Natural killer cell (primary cell): Measurements from ENCODE around the gene PPME1. TPM values are rescaled to one million over a fixed set of nuclear protein-coding genes. Genes with fewer than 3 reads are reported as not detected.
A peak's percentile ranks its signal among the peaks of the same experiment; 100 is the strongest.
"Not testable (repeated sequence)": the region's sequence is repeated elsewhere in the genome, so short reads cannot be mapped to it uniquely, and the experiment has no call there.

Experiments used
- ATAC-seq, 3 donors: fragments of 150-1000 bp in 2 of 3; fragments of 200-7000 bp in 1 of 3; cut with Tn5 transposase; 1 replicate in 1 of 3; 2 replicates in 2 of 3; pipeline ENCODE4 v1.10.0; 2021; ENCODE audit warnings: mild to moderate bottlenecking in 2 of 3, moderate library complexity in 2 of 3
- DNase-seq, 2 donors: peaks; one replicate each; pipeline versions ENCODE4 v3.0.0 to v3.0.0-alpha.2; 2013 to 2021; ENCODE audit warnings: mixed read lengths in 1 of 2
- H3K27ac ChIP-seq: one replicate; pipeline ENCODE4 v1.5.1; 2013; ENCODE audit warnings: mild to moderate bottlenecking, low read length
- H3K27me3 ChIP-seq: one replicate; pipeline ENCODE4 v1.6.1; 2013; ENCODE audit warnings: low read length; ENCODE audit not compliant: control insufficient read depth, insufficient read depth
- H3K36me3 ChIP-seq: one replicate; pipeline ENCODE4 v1.6.1; 2013; ENCODE audit warnings: low read length; ENCODE audit not compliant: control insufficient read depth, insufficient read depth
- H3K4me1 ChIP-seq: one replicate; pipeline ENCODE4 v1.6.1; 2013; ENCODE audit warnings: low read length; ENCODE audit not compliant: control insufficient read depth, insufficient read depth
- H3K4me3 ChIP-seq: one replicate; pipeline ENCODE4 v1.5.1; 2013; ENCODE audit warnings: low read length
- H3K9me3 ChIP-seq: one replicate; pipeline ENCODE4 v1.6.1; 2013; ENCODE audit warnings: low read length; ENCODE audit not compliant: control insufficient read depth, insufficient read depth
- H3K27ac Mint-ChIP-seq, 2 donors: one replicate each; pipeline ENCODE4 v1.8.0; 2022; ENCODE audit warnings: mild to moderate bottlenecking in 2 of 2, mixed read lengths in 2 of 2, moderate library complexity in 1 of 2
- H3K27me3 Mint-ChIP-seq, 2 donors: one replicate each; pipeline ENCODE4 v1.8.0; 2022; ENCODE audit warnings: low read depth in 2 of 2, mixed read lengths in 2 of 2
- H3K36me3 Mint-ChIP-seq: one replicate; pipeline ENCODE4 v1.8.0; 2022; ENCODE audit warnings: mixed read lengths
- H3K4me1 Mint-ChIP-seq, 2 donors: one replicate each; pipeline ENCODE4 v1.8.0; 2022; ENCODE audit warnings: mixed read lengths in 2 of 2
- H3K4me3 Mint-ChIP-seq: one replicate; pipeline ENCODE4 v1.8.0; 2022; ENCODE audit warnings: mild to moderate bottlenecking, moderate library complexity, mixed read lengths
- H3K9me3 Mint-ChIP-seq, 2 donors: one replicate each; pipeline ENCODE4 v1.8.0; 2022; ENCODE audit warnings: mixed read lengths in 2 of 2
- WGBS: methylation state at CpG from one replicate; pipeline ENCODE4 v1.1.7; 2013; ENCODE audit warnings: missing lambda C conversion rate; ENCODE audit not compliant: insufficient coverage; 5-methylcytosine and 5-hydroxymethylcytosine counted together
- intact Hi-C: fragments of 100-400 bp; cut with micrococcal nuclease; formaldehyde crosslinking; loops from one replicate; pipeline ENCODE4 v1.14.2; 2022
- total RNA-seq, 4 donors: library from RNA; stranded (reverse); fragments of 120-200 nt in 1 of 4; gene quantifications; one replicate each; pipeline versions ENCODE4 v1.2.3 to v1.2.4, GENCODE V29; 2013 to 2022
- TF ChIP-seq, protein P1 (sequence below): fragments of 200-600 bp; IDR thresholded peaks from one replicate; pipeline ENCODE4 v1.8.0; 2022; ENCODE audit warnings: antibody characterized with exemption

The PPME1 gene, protein sequence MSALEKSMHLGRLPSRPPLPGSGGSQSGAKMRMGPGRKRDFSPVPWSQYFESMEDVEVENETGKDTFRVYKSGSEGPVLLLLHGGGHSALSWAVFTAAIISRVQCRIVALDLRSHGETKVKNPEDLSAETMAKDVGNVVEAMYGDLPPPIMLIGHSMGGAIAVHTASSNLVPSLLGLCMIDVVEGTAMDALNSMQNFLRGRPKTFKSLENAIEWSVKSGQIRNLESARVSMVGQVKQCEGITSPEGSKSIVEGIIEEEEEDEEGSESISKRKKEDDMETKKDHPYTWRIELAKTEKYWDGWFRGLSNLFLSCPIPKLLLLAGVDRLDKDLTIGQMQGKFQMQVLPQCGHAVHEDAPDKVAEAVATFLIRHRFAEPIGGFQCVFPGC
- 10 to 100 TPM; 15.6 to 18.5 (median 16.9) TPM for total RNA-seq
- 16.0 TPM for total RNA-seq (2013)

DNA sequence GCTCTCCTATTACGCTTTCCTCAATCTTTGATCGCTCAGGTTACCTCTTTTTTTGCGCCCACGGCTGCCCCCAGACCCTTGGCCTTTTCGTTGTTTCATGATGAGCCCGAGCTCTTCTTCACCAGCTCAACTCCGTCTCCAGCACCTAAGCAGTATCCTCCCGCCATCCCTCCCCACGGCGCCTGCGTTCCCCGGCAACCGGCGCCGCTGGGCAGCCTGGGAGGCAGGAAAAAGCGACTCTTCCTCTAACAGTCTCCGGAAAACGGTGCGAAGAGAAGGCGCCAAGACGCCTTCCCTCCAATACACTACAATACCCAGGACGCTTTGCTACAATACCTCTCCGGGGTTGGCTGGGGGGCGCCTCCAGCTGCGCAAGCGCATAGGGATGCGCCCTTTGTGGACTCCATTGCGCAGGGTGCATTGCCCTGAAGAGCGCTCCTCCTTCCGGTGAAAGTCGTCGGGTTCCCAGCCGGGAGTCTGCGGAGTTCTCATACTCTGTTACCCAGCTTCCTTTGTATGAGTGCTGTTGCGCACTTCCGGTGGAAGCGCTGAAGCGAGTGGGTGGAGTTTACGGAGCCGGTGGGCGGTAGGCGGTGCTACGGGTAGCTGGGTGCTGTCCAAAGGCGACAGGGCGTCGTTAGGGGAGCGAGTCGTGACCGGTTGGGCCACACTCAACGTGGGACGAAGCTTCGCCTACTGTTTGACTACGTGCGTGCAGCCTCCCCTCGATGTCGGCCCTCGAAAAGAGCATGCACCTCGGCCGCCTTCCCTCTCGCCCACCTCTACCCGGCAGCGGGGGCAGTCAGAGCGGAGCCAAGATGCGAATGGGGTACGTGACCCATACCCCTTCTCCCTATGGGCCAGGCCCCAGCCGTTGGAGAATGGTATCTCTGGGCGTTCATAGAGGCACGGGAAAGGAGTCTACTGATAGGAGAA is at the start of gene PPME1, which contains the start of gene C2CD3:
TSS of gene PPME1 (plus strand) at position 596 of the 936 bp plus-strand sequence. CDS start at position 729, 133 bp downstream.
TSS of gene C2CD3 (minus strand) at position 309 of the 936 bp plus-strand sequence. CDS start at position 99, 210 bp downstream.
- Histone ChIP-seq H3K27me3 (no peaks in the 10 kb centered on the region), H3K4me1 (peaks cover 20% of the 10 kb centered on the region), H3K36me3 (peaks cover 19% of the 10 kb centered on the region), H3K4me3 (peak within 1 kb of the TSS; percentile 80), H3K27ac (peak within 1 kb of the TSS; percentile 77), H3K9me3 (no peaks in the 10 kb centered on the region)
- H3K4me3 Mint-ChIP-seq, result no peak within 1 kb of the TSS
- no peaks in the 10 kb centered on the region for H3K36me3 Mint-ChIP-seq
- no peaks in the 10 kb centered on the region for H3K9me3 Mint-ChIP-seq
- H3K4me1 Mint-ChIP-seq, result peaks cover 4 to 6% of the 10 kb centered on the region in 2 donors
- intact Hi-C loops, result loop anchor here (2.0 to 5.0 kb wide), 3 partner anchors 189 to 392 kb away; partner anchors contain the start of genes COA4, PAAF1 and UCP2
- TF ChIP-seq, protein P1, sequence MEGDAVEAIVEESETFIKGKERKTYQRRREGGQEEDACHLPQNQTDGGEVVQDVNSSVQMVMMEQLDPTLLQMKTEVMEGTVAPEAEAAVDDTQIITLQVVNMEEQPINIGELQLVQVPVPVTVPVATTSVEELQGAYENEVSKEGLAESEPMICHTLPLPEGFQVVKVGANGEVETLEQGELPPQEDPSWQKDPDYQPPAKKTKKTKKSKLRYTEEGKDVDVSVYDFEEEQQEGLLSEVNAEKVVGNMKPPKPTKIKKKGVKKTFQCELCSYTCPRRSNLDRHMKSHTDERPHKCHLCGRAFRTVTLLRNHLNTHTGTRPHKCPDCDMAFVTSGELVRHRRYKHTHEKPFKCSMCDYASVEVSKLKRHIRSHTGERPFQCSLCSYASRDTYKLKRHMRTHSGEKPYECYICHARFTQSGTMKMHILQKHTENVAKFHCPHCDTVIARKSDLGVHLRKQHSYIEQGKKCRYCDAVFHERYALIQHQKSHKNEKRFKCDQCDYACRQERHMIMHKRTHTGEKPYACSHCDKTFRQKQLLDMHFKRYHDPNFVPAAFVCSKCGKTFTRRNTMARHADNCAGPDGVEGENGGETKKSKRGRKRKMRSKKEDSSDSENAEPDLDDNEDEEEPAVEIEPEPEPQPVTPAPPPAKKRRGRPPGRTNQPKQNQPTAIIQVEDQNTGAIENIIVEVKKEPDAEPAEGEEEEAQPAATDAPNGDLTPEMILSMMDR, result peak; percentile 14
- no peaks in the 10 kb centered on the region for H3K27me3 Mint-ChIP-seq
- under 1% methylated on average over 68 of the region's 68 CpGs for WGBS
- peak; percentile 91 to 96 (median 92) for ATAC-seq
- no peak within 1 kb of the TSS for H3K27ac Mint-ChIP-seq
- peak; percentile 93 to 99 for DNase-seq

DNA sequence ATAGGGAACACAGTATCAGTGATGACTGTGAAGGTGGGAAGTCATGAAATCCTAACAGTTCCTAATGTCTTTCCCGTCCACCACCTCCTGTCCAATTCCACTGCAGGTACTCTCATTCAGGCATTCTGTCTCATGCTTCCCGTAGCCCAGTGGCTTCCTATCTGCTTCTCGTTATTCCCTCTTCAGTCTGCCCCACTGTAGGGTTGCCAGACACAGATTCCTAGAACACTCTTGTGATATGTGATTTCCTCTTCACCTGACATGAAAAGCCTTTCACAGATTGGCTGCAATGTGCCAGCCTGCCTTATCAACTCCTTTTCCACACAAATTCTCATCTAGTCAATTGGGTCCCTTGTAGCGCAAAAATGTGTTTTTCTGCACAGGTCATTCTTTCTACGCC is 49.3 kb upstream of the PPME1 start:
- no peaks in the 10 kb centered on the region for H3K4me1 ChIP-seq
- no peaks in the 10 kb centered on the region for H3K4me1 Mint-ChIP-seq
- TF ChIP-seq, protein P1, result no peak
- no peaks in the 10 kb centered on the region for H3K27me3 Mint-ChIP-seq
- H3K4me3 Mint-ChIP-seq, result no peak overlapping the region
- intact Hi-C loops, result no loop called here
- no peak overlapping the region for H3K27ac Mint-ChIP-seq
- H3K36me3 Mint-ChIP-seq, result no peaks in the 10 kb centered on the region
- WGBS, result 98% methylated on average over 5 of the region's 5 CpGs
- ATAC-seq, result no peak
- no peak overlapping the region for H3K4me3 ChIP-seq
- no peaks in the 10 kb centered on the region for H3K9me3 ChIP-seq
- no peak overlapping the region for H3K27ac ChIP-seq
- peaks cover 5% of the 10 kb centered on the region for H3K36me3 ChIP-seq
- H3K27me3 ChIP-seq, result no peaks in the 10 kb centered on the region
- H3K9me3 Mint-ChIP-seq, result no peaks in the 10 kb centered on the region
- DNase-seq, result no peak

DNA sequence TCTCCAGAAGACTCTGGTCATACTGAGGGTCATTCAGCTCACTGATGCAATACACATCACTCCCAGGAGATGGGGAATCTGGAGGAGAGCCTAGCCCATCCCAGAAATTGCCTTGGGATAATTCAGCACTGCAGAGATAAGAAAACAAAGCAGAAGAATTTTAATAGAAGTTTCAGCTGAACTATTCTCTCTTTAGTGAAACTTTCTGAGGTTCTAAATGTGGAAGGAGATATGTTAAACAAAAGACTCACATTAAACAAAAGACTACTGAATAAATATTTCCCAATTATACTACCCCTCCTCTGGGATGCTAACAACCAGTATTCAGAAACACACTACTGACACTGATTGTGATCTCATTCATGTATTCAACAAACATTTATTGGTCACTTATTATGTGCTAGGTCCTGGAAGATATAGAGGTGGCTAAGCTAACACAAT is 48.1 kb upstream of the PPME1 start:
- Histone ChIP-seq H3K4me3 (no peak overlapping the region), H3K9me3 (no peaks in the 10 kb centered on the region), H3K27ac (no peak overlapping the region), H3K4me1 (no peaks in the 10 kb centered on the region), H3K27me3 (no peaks in the 10 kb centered on the region), H3K36me3 (no peaks in the 10 kb centered on the region)
- Mint-ChIP-seq H3K27me3 (no peaks in the 10 kb centered on the region), H3K4me3 (no peak overlapping the region), H3K9me3 (no peaks in the 10 kb centered on the region), H3K4me1 (no peaks in the 10 kb centered on the region), H3K27ac (peak overlapping the region in 1 of 2 donors; percentile 2), H3K36me3 (no peaks in the 10 kb centered on the region)
- no peak for DNase-seq
- intact Hi-C loops, result no loop called here
- TF ChIP-seq, protein P1, result no peak
- ATAC-seq, result no peak

DNA sequence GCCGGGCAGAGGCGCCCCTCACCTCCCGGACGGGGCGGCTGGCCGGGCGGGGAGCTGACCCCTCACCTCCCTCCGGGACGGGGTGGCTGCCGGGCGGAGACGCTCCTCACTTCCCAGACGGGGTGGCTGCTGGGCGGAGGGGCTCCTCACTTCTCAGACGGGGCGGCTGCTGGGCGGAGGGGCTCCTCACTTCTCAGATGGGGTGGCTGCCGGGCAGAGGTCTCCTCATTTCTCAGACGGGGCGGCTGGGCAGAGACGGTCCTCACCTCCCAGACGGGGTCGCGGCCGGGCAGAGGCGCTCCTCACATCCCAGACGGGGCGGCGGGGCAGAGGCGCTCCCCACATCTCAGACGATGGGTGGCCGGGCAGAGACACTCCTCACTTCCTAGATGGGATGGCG is 42.0 kb upstream of the PPME1 start:
- H3K27me3 ChIP-seq, intact Hi-C loops, H3K27me3 Mint-ChIP-seq, DNase-seq, H3K4me1 Mint-ChIP-seq, H3K9me3 ChIP-seq, H3K4me3 ChIP-seq, ATAC-seq, H3K27ac ChIP-seq, H3K4me1 ChIP-seq, H3K36me3 Mint-ChIP-seq, H3K9me3 Mint-ChIP-seq, H3K27ac Mint-ChIP-seq, H3K4me3 Mint-ChIP-seq: not testable (repeated sequence)
- H3K36me3 ChIP-seq, result peaks cover 12% of the 10 kb centered on the region
- 100% methylated on average over 19 of the region's 33 CpGs for WGBS
